ENCODE measurements around the gene PTMA. TPM values are rescaled to one million over a fixed set of nuclear protein-coding genes. Genes with fewer than 3 reads are reported as not detected.

The PTMA gene
- polyA plus RNA-seq, 3 donors = 1,062 to 1,127 (median 1,072) TPM

- intact Hi-C loops (cut with micrococcal nuclease) = loop anchor here in 1 of 2 donors (5.0 kb wide), 1 partner anchor 37 kb away; no protein-coding TSS in a partner anchor
- H3K36me3 ChIP-seq (replicated peaks in 1 of 2; ENCODE audit: control insufficient read depth in 1 of 2, insufficient read depth in 2 of 2, low read length in 2 of 2) = no peaks in the 10 kb centered on the region
- peaks cover 30% of the 10 kb centered on the region for H3K4me1 Mint-ChIP-seq
- TF ChIP-seq CTCF (IDR thresholded peaks at IDR 0.05) = no peak
- H3K4me2 ChIP-seq (replicated peaks; ENCODE audit: extremely low read depth, low read length, poor library complexity, severe bottlenecking) = peak overlapping the region; percentile 83
- H3K4me1 ChIP-seq (ENCODE audit: control insufficient read depth in 1 of 2, insufficient read depth in 2 of 2, low read length in 2 of 2) = peaks cover 14 to 24% of the 10 kb centered on the region in 2 donors
- no peaks in the 10 kb centered on the region for H3K79me2 ChIP-seq (ENCODE audit: insufficient read depth, low read length)
- WGBS (ENCODE audit: insufficient coverage) = 46% methylated on average over 27 of the region's 39 CpGs
- peaks cover 3 to 8% (median 5%) of the 10 kb centered on the region in 3 donors for H3K27me3 Mint-ChIP-seq (ENCODE audit: low read depth in 3 of 3)
- H3K9ac ChIP-seq (ENCODE audit: insufficient read depth, low read length, poor library complexity, severe bottlenecking) = peak overlapping the region; percentile 76
- H3K9me3 Mint-ChIP-seq = peaks cover 0 to 5% (median 2%) of the 10 kb centered on the region in 7 donors
- peak overlapping the region; percentile 85 for H2AFZ ChIP-seq (ENCODE audit: insufficient read depth, low read depth, low read length, poor library complexity, severe bottlenecking)
- H3K9me3 ChIP-seq (replicated peaks in 1 of 2; ENCODE audit: control insufficient read depth in 1 of 2, insufficient read depth in 1 of 2, low read length in 2 of 2) = no peaks in the 10 kb centered on the region
- H3K27me3 ChIP-seq (ENCODE audit: control insufficient read depth in 2 of 2, insufficient read depth in 2 of 2, low read length in 2 of 2) = peaks cover 0 to 5% of the 10 kb centered on the region in 2 donors
- H3K4me3 Mint-ChIP-seq = peak overlapping the region; percentile 77 to 80
- H3K36me3 Mint-ChIP-seq = peaks cover 0 to 1% of the 10 kb centered on the region in 2 donors
- H3K27ac ChIP-seq (ENCODE audit: low read depth in 1 of 2, low read length in 2 of 2) = no peak overlapping the region
- H4K20me1 ChIP-seq (ENCODE audit: insufficient read depth, low read length) = no peaks in the 10 kb centered on the region
- no peak for DNase-seq
- peak overlapping the region; percentile 24 to 73 (median 33) for H3K4me3 ChIP-seq (replicated peaks in 1 of 3; ENCODE audit: low read depth in 2 of 3, low read length in 3 of 3)
- peak overlapping the region in 3 of 7 donors; percentile 20 to 50 (median 40) for H3K27ac Mint-ChIP-seq
These were observed 27.9 kb upstream of the PTMA start for GRCh38 chr2:231680285-231680991.

GRCh38 chr2:231680992-231681852, 27.1 kb upstream of the PTMA start:
- intact Hi-C loops (cut with micrococcal nuclease) = loop anchor here in 1 of 2 donors (5.0 kb wide), 1 partner anchor 36 kb away; no protein-coding TSS in a partner anchor
- no peaks in the 10 kb centered on the region for H3K9me3 ChIP-seq (replicated peaks in 1 of 2; ENCODE audit: control insufficient read depth in 1 of 2, insufficient read depth in 1 of 2, low read length in 2 of 2)
- Mint-ChIP-seq H3K9me3 (peaks cover 0 to 2% (median 0%) of the 10 kb centered on the region in 7 donors), H3K27ac (peak overlapping the region in 4 of 7 donors; percentile 19 to 63 (median 47)), H3K36me3 (peaks cover 0 to under 1% of the 10 kb centered on the region in 2 donors), H3K27me3 (ENCODE audit: low read depth in 3 of 3) (peaks cover 3 to 8% (median 5%) of the 10 kb centered on the region in 3 donors), H3K4me1 (peaks cover 23% of the 10 kb centered on the region), H3K4me3 (peak overlapping the region; percentile 71 to 82)
- H3K27me3 ChIP-seq (ENCODE audit: control insufficient read depth in 2 of 2, insufficient read depth in 2 of 2, low read length in 2 of 2) = peaks cover 0 to 5% of the 10 kb centered on the region in 2 donors
- H3K4me1 ChIP-seq (ENCODE audit: control insufficient read depth in 1 of 2, insufficient read depth in 2 of 2, low read length in 2 of 2) = peaks cover 10 to 16% of the 10 kb centered on the region in 2 donors
- H3K36me3 ChIP-seq (replicated peaks in 1 of 2; ENCODE audit: control insufficient read depth in 1 of 2, insufficient read depth in 2 of 2, low read length in 2 of 2) = no peaks in the 10 kb centered on the region
- TF ChIP-seq CTCF (IDR thresholded peaks at IDR 0.05) = no peak
- H4K20me1 ChIP-seq (ENCODE audit: insufficient read depth, low read length) = no peaks in the 10 kb centered on the region
- H3K79me2 ChIP-seq (ENCODE audit: insufficient read depth, low read length) = no peaks in the 10 kb centered on the region
- H3K4me3 ChIP-seq (replicated peaks in 1 of 3; ENCODE audit: low read depth in 2 of 3, low read length in 3 of 3) = peak overlapping the region; percentile 21 to 73 (median 33)
- H3K4me2 ChIP-seq (replicated peaks; ENCODE audit: extremely low read depth, low read length, poor library complexity, severe bottlenecking) = peak overlapping the region; percentile 83
- 9% methylated on average over 77 of the region's 79 CpGs for WGBS (ENCODE audit: insufficient coverage)
- no peak for DNase-seq
- H3K27ac ChIP-seq (ENCODE audit: low read depth in 1 of 2, low read length in 2 of 2) = no peak overlapping the region
- H3K9ac ChIP-seq (ENCODE audit: insufficient read depth, low read length, poor library complexity, severe bottlenecking) = peak overlapping the region; percentile 76
- peak overlapping the region; percentile 85 for H2AFZ ChIP-seq (ENCODE audit: insufficient read depth, low read depth, low read length, poor library complexity, severe bottlenecking)

Data from CD14-positive monocyte (primary cell).